ENCODE data around the gene RHOBTB1. TPM values are rescaled to one million over a fixed set of nuclear protein-coding genes. Genes with fewer than 3 reads are reported as not detected.
A peak's percentile ranks its signal among the peaks of the same experiment; 100 is the strongest.

Gene RHOBTB1
- polyA plus RNA-seq, 3 donors, result 74.7 to 95.5 (median 82.9) TPM

GRCh38 chr10:60823324-60823723, 120.7 kb downstream of the RHOBTB1 start:
- no peak for DNase-seq

- DNase-seq, result no peak
Measured at GRCh38 chr10:60822809-60823208, 121.2 kb downstream of the RHOBTB1 start.

GRCh38 chr10:60821656-60822055, 122.3 kb downstream of the RHOBTB1 start:
- DNase-seq, result no peak

- peak; percentile 58 for DNase-seq
Measured at GRCh38 chr10:60820093-60820754, 123.8 kb downstream of the RHOBTB1 start.

Other genes starting within 250 kb of the RHOBTB1 start
- 10 to 100 TPM; 67.1 to 72.3 (median 68.1) TPM for gene CDK1, start 165.7 kb downstream of the RHOBTB1 start, polyA plus RNA-seq (ENCODE audit: insufficient read length in 3 of 3)

Measured in renal pelvis (tissue), 4 donors.